ACC112 (cell line): Measurements from ENCODE around the gene PIGZ.

Experiments
- H2AFZ ChIP-seq: fragments of 200-600 bp; sonication (generic); one replicate; pipeline ENCODE4 v1.6.0; 2017; ENCODE audit warnings: antibody characterized with exemption, low read length; ENCODE audit not compliant: unreplicated experiment
- H3K27ac ChIP-seq: fragments of 200-600 bp; sonication (generic); 2 replicates; pipeline ENCODE4 v1.5.1; 2014; ENCODE audit warnings: low read depth, mild to moderate bottlenecking, antibody characterized with exemption, low read length, moderate library complexity
- H3K27me3 ChIP-seq: fragments of 200-600 bp; sonication (generic); 2 replicates; pipeline ENCODE4 v1.6.1; 2014; ENCODE audit warnings: mild to moderate bottlenecking, antibody characterized with exemption, low read length, moderate library complexity, mixed read lengths; ENCODE audit not compliant: insufficient read depth
- H3K36me3 ChIP-seq: fragments of 200-600 bp; sonication (generic); 2 replicates; pipeline ENCODE4 v1.6.1; 2016; ENCODE audit warnings: mild to moderate bottlenecking, antibody characterized with exemption, low read length, moderate library complexity, mixed read lengths; ENCODE audit not compliant: insufficient read depth
- H3K4me1 ChIP-seq: fragments of 200-600 bp; sonication (generic); one replicate; pipeline ENCODE4 v1.6.1; 2016; ENCODE audit warnings: low read length, mixed read lengths; ENCODE audit not compliant: insufficient read depth, unreplicated experiment, control insufficient read depth
- H3K4me3 ChIP-seq: fragments of 200-600 bp; sonication (generic); 2 replicates; pipeline ENCODE4 v1.5.1; 2014; ENCODE audit warnings: mild to moderate bottlenecking, low read depth, low read length
- H3K79me2 ChIP-seq: fragments of 200-600 bp; sonication (generic); one replicate; pipeline ENCODE4 v1.6.0; 2016; ENCODE audit warnings: low read length; ENCODE audit not compliant: control insufficient read depth, unreplicated experiment, insufficient read depth

The PIGZ gene

GRCh38 chr3:197008436-197009209 lies 40.0 kb upstream of the PIGZ start:
- Histone ChIP-seq H2AFZ (no peak overlapping the region), H3K79me2 (no peaks in the 10 kb centered on the region), H3K27me3 (no peaks in the 10 kb centered on the region), H3K4me3 (no peak overlapping the region), H3K36me3 (peaks cover 3% of the 10 kb centered on the region; the same call in 1 of the 2 replicates), H3K27ac (no peak overlapping the region), H3K4me1 (peaks cover 9% of the 10 kb centered on the region)

GRCh38 chr3:197007953-197008352 lies 39.3 kb upstream of the PIGZ start:
- H3K27ac ChIP-seq = no peak overlapping the region
- no peaks in the 10 kb centered on the region for H3K79me2 ChIP-seq
- H3K36me3 ChIP-seq = peaks cover 3% of the 10 kb centered on the region; the same call in 1 of the 2 replicates
- no peaks in the 10 kb centered on the region for H3K27me3 ChIP-seq
- H3K4me1 ChIP-seq = peaks cover 10% of the 10 kb centered on the region
- H2AFZ ChIP-seq = no peak overlapping the region
- no peak overlapping the region for H3K4me3 ChIP-seq

GRCh38 chr3:197007296-197007940 lies 38.8 kb upstream of the PIGZ start:
- H3K79me2 ChIP-seq = no peaks in the 10 kb centered on the region
- H3K27ac ChIP-seq = no peak overlapping the region
- peaks cover 3% of the 10 kb centered on the region; the same call in 1 of the 2 replicates for H3K36me3 ChIP-seq
- no peaks in the 10 kb centered on the region for H3K27me3 ChIP-seq
- no peak overlapping the region for H3K4me3 ChIP-seq
- peaks cover 10% of the 10 kb centered on the region for H3K4me1 ChIP-seq
- no peak overlapping the region for H2AFZ ChIP-seq

- Histone ChIP-seq H3K36me3 (peaks cover 3% of the 10 kb centered on the region; the same call in 1 of the 2 replicates), H3K4me1 (peaks cover 10% of the 10 kb centered on the region), H3K79me2 (no peaks in the 10 kb centered on the region), H2AFZ (no peak overlapping the region), H3K27me3 (no peaks in the 10 kb centered on the region), H3K27ac (no peak overlapping the region), H3K4me3 (no peak overlapping the region)
Measured at GRCh38 chr3:197006860-197007259, 38.2 kb upstream of the PIGZ start.

GRCh38 chr3:197006446-197006845 lies 37.8 kb upstream of the PIGZ start:
- peaks cover 10% of the 10 kb centered on the region for H3K4me1 ChIP-seq
- H3K4me3 ChIP-seq = no peak overlapping the region
- no peaks in the 10 kb centered on the region for H3K27me3 ChIP-seq
- no peak overlapping the region for H3K27ac ChIP-seq
- H3K79me2 ChIP-seq = no peaks in the 10 kb centered on the region
- H2AFZ ChIP-seq = no peak overlapping the region
- H3K36me3 ChIP-seq = peaks cover 3% of the 10 kb centered on the region; the same call in 1 of the 2 replicates

GRCh38 chr3:197003461-197004385 lies 35.1 kb upstream of the PIGZ start:
- H2AFZ ChIP-seq = no peak overlapping the region

GRCh38 chr3:197002701-197003454 lies 34.2 kb upstream of the PIGZ start:
- H3K27me3 ChIP-seq = no peaks in the 10 kb centered on the region
- peaks cover 3% of the 10 kb centered on the region; the same call in 1 of the 2 replicates for H3K36me3 ChIP-seq
- peak overlapping the region; percentile 39; the same call in 1 of the 2 replicates for H3K27ac ChIP-seq
- H2AFZ ChIP-seq = peak overlapping the region; percentile 75
- H3K4me1 ChIP-seq = peaks cover 10% of the 10 kb centered on the region
- H3K4me3 ChIP-seq = peak overlapping the region; percentile 76
- no peaks in the 10 kb centered on the region for H3K79me2 ChIP-seq

More at GRCh38 chr3:197003461-197004385, 35.1 kb upstream of the PIGZ start:
- Histone ChIP-seq H3K27ac (no peak overlapping the region), H3K27me3 (no peaks in the 10 kb centered on the region), H3K79me2 (no peaks in the 10 kb centered on the region), H3K4me3 (peak overlapping the region; percentile 76), H3K4me1 (peaks cover 10% of the 10 kb centered on the region), H3K36me3 (peaks cover 3% of the 10 kb centered on the region; the same call in 1 of the 2 replicates)

- H2AFZ ChIP-seq = peak overlapping the region; percentile 67
- H3K27ac ChIP-seq = peak overlapping the region; percentile 39
- peak overlapping the region; percentile 76 for H3K4me3 ChIP-seq
- H3K27me3 ChIP-seq = no peaks in the 10 kb centered on the region
- H3K36me3 ChIP-seq = peaks cover 3% of the 10 kb centered on the region; the same call in 1 of the 2 replicates
- no peaks in the 10 kb centered on the region for H3K79me2 ChIP-seq
- H3K4me1 ChIP-seq = peaks cover 10% of the 10 kb centered on the region
Measured at GRCh38 chr3:197001972-197002700, 33.5 kb upstream of the PIGZ start.

- Histone ChIP-seq H3K4me1 (peaks cover 10% of the 10 kb centered on the region), H3K4me3 (peak overlapping the region; percentile 76), H3K36me3 (peaks cover 3% of the 10 kb centered on the region; the same call in 1 of the 2 replicates), H2AFZ (no peak overlapping the region), H3K79me2 (no peaks in the 10 kb centered on the region), H3K27me3 (no peaks in the 10 kb centered on the region), H3K27ac (no peak overlapping the region)
Measured at GRCh38 chr3:197001106-197001971, 32.7 kb upstream of the PIGZ start.
